Esophagus squamous epithelium (tissue), 5 donors: Measurements from ENCODE around the gene CARMIL3. TPM values are rescaled to one million over a fixed set of nuclear protein-coding genes. Genes with fewer than 3 reads are reported as not detected.

Experiments used
- DNase-seq: peaks from one replicate; lab custom pipeline; 2025; lab: John Stamatoyannopoulos, UW
- H3K27ac ChIP-seq, 4 donors: fragments of 200-600 bp; sonication (generic); one replicate each; pipeline ENCODE4 v1.5.1; 2016 to 2019; ENCODE audit warnings: mild to moderate bottlenecking in 1 of 4
- H3K27me3 ChIP-seq, 4 donors: fragments of 200-600 bp; sonication (generic); 1 replicate in 3 of 4; 2 replicates in 1 of 4; pipeline versions ENCODE4 v1.5.1 to v1.6.0; 2017 to 2021; ENCODE audit warnings: antibody characterized with exemption in 1 of 4
- H3K36me3 ChIP-seq, 3 donors: fragments of 200-600 bp; sonication (generic); one replicate each; pipeline ENCODE4 v1.5.1; 2016 to 2019
- H3K4me1 ChIP-seq, 3 donors: fragments of 200-600 bp; sonication (generic); one replicate each; pipeline ENCODE4 v1.5.1; 2017 to 2019
- H3K4me3 ChIP-seq, 4 donors: fragments of 200-600 bp; sonication (generic); 1 replicate in 3 of 4; 2 replicates in 1 of 4; pipeline ENCODE4 v1.5.1; 2016 to 2019; ENCODE audit warnings: mild to moderate bottlenecking in 2 of 4, moderate library complexity in 1 of 4
- H3K9me3 ChIP-seq, 3 donors: fragments of 200-600 bp; sonication (generic); one replicate each; pipeline ENCODE4 v1.5.1; 2016 to 2019
- CTCF ChIP-seq, 6 experiments: fragments of 450-650 bp in 4 of 6; fragments of 200-600 bp in 2 of 6; sonication (generic) in 2 of 6; IDR thresholded peaks; one replicate each; pipeline ENCODE4 v1.5.1; 2016 to 2019; ENCODE audit warnings: antibody characterized with exemption in 6 of 6, mild to moderate bottlenecking in 4 of 6, moderate library complexity in 4 of 6
- POLR2A ChIP-seq, 4 donors: fragments of 450-650 bp; IDR thresholded peaks; one replicate each; pipeline ENCODE4 v1.6.1; 2017; ENCODE audit warnings: antibody characterized with exemption in 4 of 4, mild to moderate bottlenecking in 4 of 4, moderate library complexity in 3 of 4
- WGBS, 2 donors: methylation state at CpG; one replicate each; pipeline ENCODE4 v1.1.5; 2018; 5-methylcytosine and 5-hydroxymethylcytosine counted together
- intact Hi-C: fragments of 100-400 bp; cut with DNase I; formaldehyde crosslinking; loops from one replicate; pipeline ENCODE4 v1.15.0; 2022
- total RNA-seq, 4 donors: library from RNA; depleted of rRNA; stranded (reverse); fragments of >200 nt; gene quantifications; one replicate each; pipeline ENCODE4 v1.1.0, GENCODE V29; 2016
- donor health status: DM: yes; HTN: yes; CAD: no.

The CARMIL3 gene
- total RNA-seq, 4 donors from 2014 or later = 0.38 to 1.2 (median 0.86) TPM

GRCh38 chr14:24095271-24096068 lies 43.7 kb downstream of the CARMIL3 start:
- WGBS, 2 donors = 52 to 62% methylated on average over 7 to 9 of the region's 12 CpGs
- no peak for DNase-seq
- peak in 1 of 4 donors; percentile 26 for TF ChIP-seq POLR2A (IDR thresholded peaks at IDR 0.05)
- TF ChIP-seq CTCF (IDR thresholded peaks at IDR 0.05) = no peak
- intact Hi-C loops = no loop called here
- H3K27ac ChIP-seq = peak overlapping the region; percentile 96 to 98 (median 98)
- no peaks in the 10 kb centered on the region for H3K9me3 ChIP-seq
- peak overlapping the region; percentile 90 to 96 (median 94) for H3K4me3 ChIP-seq
- H3K4me1 ChIP-seq = peaks cover 18 to 30% (median 21%) of the 10 kb centered on the region in 3 donors
- no peaks in the 10 kb centered on the region for H3K27me3 ChIP-seq
- H3K36me3 ChIP-seq = peaks cover 0 to 30% (median 0%) of the 10 kb centered on the region in 3 donors

GRCh38 chr14:24096545-24097181 lies 44.9 kb downstream of the CARMIL3 start:
- TF ChIP-seq CTCF (IDR thresholded peaks at IDR 0.05) (no peak), POLR2A (IDR thresholded peaks at IDR 0.05) (no peak)
- H3K9me3 ChIP-seq = no peaks in the 10 kb centered on the region
- peaks cover 0 to 42% (median 0%) of the 10 kb centered on the region in 3 donors for H3K36me3 ChIP-seq
- H3K4me3 ChIP-seq = no peak overlapping the region
- no peak overlapping the region for H3K27ac ChIP-seq
- WGBS, 2 donors = 87 to 91% methylated on average over 3 to 4 of the region's 8 CpGs
- no peak for DNase-seq
- no peaks in the 10 kb centered on the region for H3K27me3 ChIP-seq
- peaks cover 18 to 30% (median 21%) of the 10 kb centered on the region in 3 donors for H3K4me1 ChIP-seq
- intact Hi-C loops = no loop called here

- Histone ChIP-seq H3K27me3 (no peaks in the 10 kb centered on the region), H3K4me1 (peaks cover 15 to 20% (median 19%) of the 10 kb centered on the region in 3 donors), H3K4me3 (no peak overlapping the region), H3K27ac (no peak overlapping the region), H3K36me3 (peaks cover 0 to 53% (median 6%) of the 10 kb centered on the region in 3 donors), H3K9me3 (no peaks in the 10 kb centered on the region)
- intact Hi-C loops = no loop called here
- WGBS, 2 donors = 74 to 93% methylated on average over 4 to 8 of the region's 16 CpGs
- TF ChIP-seq CTCF (IDR thresholded peaks at IDR 0.05) (no peak), POLR2A (IDR thresholded peaks at IDR 0.05) (no peak)
- DNase-seq = no peak
Observed at GRCh38 chr14:24098229-24098926, 46.6 kb downstream of the CARMIL3 start.

GRCh38 chr14:24098927-24099813 lies 47.4 kb downstream of the CARMIL3 start:
- DNase-seq = no peak
- intact Hi-C loops = no loop called here
- H3K36me3 ChIP-seq = peaks cover 0 to 60% (median 6%) of the 10 kb centered on the region in 3 donors
- WGBS, 2 donors = 82 to 89% methylated on average over 5 of the region's 17 CpGs
- H3K4me3 ChIP-seq = no peak overlapping the region
- H3K27ac ChIP-seq = no peak overlapping the region
- peaks cover 11 to 14% (median 12%) of the 10 kb centered on the region in 3 donors for H3K4me1 ChIP-seq
- no peak for TF ChIP-seq POLR2A (IDR thresholded peaks at IDR 0.05)
- TF ChIP-seq CTCF (IDR thresholded peaks at IDR 0.05) = no peak
- no peaks in the 10 kb centered on the region for H3K27me3 ChIP-seq
- H3K9me3 ChIP-seq = no peaks in the 10 kb centered on the region
